HS-27A (cell line): ENCODE data around the gene RSAD2.
"Not testable (repeated sequence)": the region's sequence is repeated elsewhere in the genome, so short reads cannot be mapped to it uniquely, and the experiment has no call there.

Experiments
- DNase-seq: peaks from one replicate; pipeline ENCODE4 v3.0.0-alpha.2; 2012; ENCODE audit warnings: low read depth, missing footprints

The RSAD2 gene

GRCh38 chr2:6927186-6927585, 49.6 kb downstream of the RSAD2 start:
- DNase-seq, result no peak

GRCh38 chr2:6927753-6928152, 50.2 kb downstream of the RSAD2 start:
- DNase-seq, result no peak

- no peak for DNase-seq
Observed at GRCh38 chr2:6928452-6928851, 50.9 kb downstream of the RSAD2 start.

GRCh38 chr2:6929196-6929819, 51.7 kb downstream of the RSAD2 start:
- no peak for DNase-seq

- no peak for DNase-seq
Observed at GRCh38 chr2:6930923-6931647, 53.5 kb downstream of the RSAD2 start.

- DNase-seq, result no peak
Observed at GRCh38 chr2:6931753-6932152, 54.2 kb downstream of the RSAD2 start.

GRCh38 chr2:6932206-6932605, 54.6 kb downstream of the RSAD2 start:
- DNase-seq, result no peak

GRCh38 chr2:6932828-6933227, 55.3 kb downstream of the RSAD2 start:
- DNase-seq, result no peak

GRCh38 chr2:6933911-6934310, 56.3 kb downstream of the RSAD2 start:
- DNase-seq, result no peak

- DNase-seq, result no peak
Observed at GRCh38 chr2:6934345-6934744, 56.8 kb downstream of the RSAD2 start.

- DNase-seq, result no peak
Observed at GRCh38 chr2:6934758-6935651, 57.4 kb downstream of the RSAD2 start.

- not testable (repeated sequence) for DNase-seq
Observed at GRCh38 chr2:6935652-6936020, 58.1 kb downstream of the RSAD2 start.

- DNase-seq, result no peak
Observed at GRCh38 chr2:6937157-6937556, 59.6 kb downstream of the RSAD2 start.

GRCh38 chr2:6937582-6937981, 60.0 kb downstream of the RSAD2 start:
- no peak for DNase-seq

GRCh38 chr2:6939071-6939470, 61.5 kb downstream of the RSAD2 start:
- no peak for DNase-seq

GRCh38 chr2:6940820-6941219, 63.2 kb downstream of the RSAD2 start:
- DNase-seq, result no peak

GRCh38 chr2:6941299-6942046, 63.9 kb downstream of the RSAD2 start:
- DNase-seq, result no peak

GRCh38 chr2:6942848-6943247, 65.3 kb downstream of the RSAD2 start:
- DNase-seq, result no peak

- no peak for DNase-seq
Observed at GRCh38 chr2:6943523-6943922, 65.9 kb downstream of the RSAD2 start.

- DNase-seq, result no peak
Observed at GRCh38 chr2:6943971-6944370, 66.4 kb downstream of the RSAD2 start.

- no peak for DNase-seq
Observed at GRCh38 chr2:6944555-6944954, 67.0 kb downstream of the RSAD2 start.
